Uterus (tissue), 2 donors: ENCODE data around the gene PTCH2.

Experiments
- POLR2A ChIP-seq, 2 donors: fragments of 450-650 bp; IDR thresholded peaks; one replicate each; pipeline ENCODE4 v1.6.1; 2016; ENCODE audit warnings: antibody characterized with exemption in 2 of 2, mild to moderate bottlenecking in 1 of 2, moderate library complexity in 1 of 2
- TF ChIP-seq, protein P1 (sequence below), 4 experiments: fragments of 200-600 bp in 2 of 4; fragments of 450-650 bp in 2 of 4; sonication (generic) in 2 of 4; IDR thresholded peaks; one replicate each; pipeline ENCODE4 v1.5.1; 2016 to 2019; ENCODE audit warnings: antibody characterized with exemption in 4 of 4, mild to moderate bottlenecking in 2 of 4, moderate library complexity in 1 of 4

DNA sequence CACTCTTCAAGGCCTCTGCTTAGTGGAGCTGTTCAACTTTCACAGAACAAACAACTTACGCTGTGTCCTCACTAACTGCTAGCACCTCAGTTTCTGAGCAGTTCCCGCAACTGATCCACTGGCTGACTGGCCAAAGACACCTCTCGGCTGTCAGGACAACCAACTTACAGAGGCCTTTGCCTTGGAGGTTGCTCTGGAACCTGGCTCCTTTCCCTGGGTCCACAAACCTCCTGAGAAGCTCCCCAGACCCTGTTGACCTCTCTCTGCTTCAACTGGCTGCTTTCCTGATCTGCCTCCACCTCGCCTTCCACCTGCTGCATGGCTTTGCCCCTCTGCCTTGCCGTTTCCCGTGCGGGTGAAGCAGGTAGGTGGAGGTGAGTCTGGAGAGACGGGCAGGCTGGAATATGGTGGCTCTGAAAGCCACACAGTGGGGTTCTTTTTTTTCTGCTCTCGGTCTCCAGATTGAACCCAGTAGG lies 21.8 kb downstream of the PTCH2 start:
- TF ChIP-seq POLR2A (IDR thresholded peaks at IDR 0.05), result no peak
- TF ChIP-seq, protein P1, sequence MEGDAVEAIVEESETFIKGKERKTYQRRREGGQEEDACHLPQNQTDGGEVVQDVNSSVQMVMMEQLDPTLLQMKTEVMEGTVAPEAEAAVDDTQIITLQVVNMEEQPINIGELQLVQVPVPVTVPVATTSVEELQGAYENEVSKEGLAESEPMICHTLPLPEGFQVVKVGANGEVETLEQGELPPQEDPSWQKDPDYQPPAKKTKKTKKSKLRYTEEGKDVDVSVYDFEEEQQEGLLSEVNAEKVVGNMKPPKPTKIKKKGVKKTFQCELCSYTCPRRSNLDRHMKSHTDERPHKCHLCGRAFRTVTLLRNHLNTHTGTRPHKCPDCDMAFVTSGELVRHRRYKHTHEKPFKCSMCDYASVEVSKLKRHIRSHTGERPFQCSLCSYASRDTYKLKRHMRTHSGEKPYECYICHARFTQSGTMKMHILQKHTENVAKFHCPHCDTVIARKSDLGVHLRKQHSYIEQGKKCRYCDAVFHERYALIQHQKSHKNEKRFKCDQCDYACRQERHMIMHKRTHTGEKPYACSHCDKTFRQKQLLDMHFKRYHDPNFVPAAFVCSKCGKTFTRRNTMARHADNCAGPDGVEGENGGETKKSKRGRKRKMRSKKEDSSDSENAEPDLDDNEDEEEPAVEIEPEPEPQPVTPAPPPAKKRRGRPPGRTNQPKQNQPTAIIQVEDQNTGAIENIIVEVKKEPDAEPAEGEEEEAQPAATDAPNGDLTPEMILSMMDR (IDR thresholded peaks at IDR 0.05), result no peak
